K562 treated with DMSO at 1 percent for 24 hours (cell line): Measurements from ENCODE around the gene CTPS1. TPM values are rescaled to one million over a fixed set of nuclear protein-coding genes. Genes with fewer than 3 reads are reported as not detected.

Source experiments
- total RNA-seq: library from RNA; unstranded; fragments of 300-600 nt; gene quantifications from 2 replicates; pipeline ENCODE4 v1.2.3, GENCODE V29; 2022; ENCODE audit warnings: low read depth; ENCODE audit not compliant: insufficient read depth

CTPS1 gene, protein sequence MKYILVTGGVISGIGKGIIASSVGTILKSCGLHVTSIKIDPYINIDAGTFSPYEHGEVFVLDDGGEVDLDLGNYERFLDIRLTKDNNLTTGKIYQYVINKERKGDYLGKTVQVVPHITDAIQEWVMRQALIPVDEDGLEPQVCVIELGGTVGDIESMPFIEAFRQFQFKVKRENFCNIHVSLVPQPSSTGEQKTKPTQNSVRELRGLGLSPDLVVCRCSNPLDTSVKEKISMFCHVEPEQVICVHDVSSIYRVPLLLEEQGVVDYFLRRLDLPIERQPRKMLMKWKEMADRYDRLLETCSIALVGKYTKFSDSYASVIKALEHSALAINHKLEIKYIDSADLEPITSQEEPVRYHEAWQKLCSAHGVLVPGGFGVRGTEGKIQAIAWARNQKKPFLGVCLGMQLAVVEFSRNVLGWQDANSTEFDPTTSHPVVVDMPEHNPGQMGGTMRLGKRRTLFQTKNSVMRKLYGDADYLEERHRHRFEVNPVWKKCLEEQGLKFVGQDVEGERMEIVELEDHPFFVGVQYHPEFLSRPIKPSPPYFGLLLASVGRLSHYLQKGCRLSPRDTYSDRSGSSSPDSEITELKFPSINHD
- 48.4 and 50.5 TPM in 2 replicates for total RNA-seq

DNA sequence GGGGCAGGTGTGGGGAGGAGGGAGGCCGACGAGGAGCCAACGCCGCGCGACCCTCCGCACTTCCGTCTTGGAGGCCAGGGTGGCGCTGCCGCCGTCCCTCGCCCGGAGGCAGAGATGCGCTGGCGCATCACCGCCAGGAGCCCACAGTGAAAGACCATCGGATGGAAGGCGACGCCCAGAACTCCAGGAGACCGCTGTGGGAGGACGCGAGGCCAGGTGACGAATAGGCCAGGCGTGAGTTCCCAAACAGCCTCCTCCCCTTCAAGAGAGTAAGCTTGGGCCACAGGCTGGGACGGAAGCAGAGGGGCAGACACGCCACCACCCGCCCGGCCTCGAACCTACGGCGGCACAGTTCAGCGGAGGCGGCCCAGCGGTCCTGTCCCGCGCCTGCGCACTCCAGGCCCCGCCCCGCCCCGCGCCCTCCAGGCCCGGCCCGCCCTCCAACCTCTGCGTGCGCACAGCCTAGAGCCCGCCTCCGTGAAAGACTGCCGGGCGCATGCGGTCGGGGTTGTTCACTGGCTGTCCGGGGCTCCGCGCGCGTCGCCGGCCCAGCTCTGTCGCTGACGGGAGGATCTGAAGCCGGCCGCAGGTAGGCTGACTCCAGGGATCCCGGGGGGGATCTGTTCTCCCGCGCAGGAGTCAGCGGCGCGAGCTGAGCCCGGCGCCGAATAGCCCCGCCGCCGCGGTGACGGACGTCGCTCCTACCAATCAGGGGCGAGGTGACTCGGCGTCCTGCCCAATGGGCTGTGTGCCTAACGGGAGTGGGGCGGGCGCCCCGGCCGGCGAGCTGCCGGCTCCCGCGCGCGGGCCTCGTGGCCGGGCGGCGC is at the start of gene CTPS1:
CTPS1 (plus strand) TSS at position 456 of the 827 bp plus-strand sequence. CDS start 3,595 bp downstream, outside the sequence.

DNA sequence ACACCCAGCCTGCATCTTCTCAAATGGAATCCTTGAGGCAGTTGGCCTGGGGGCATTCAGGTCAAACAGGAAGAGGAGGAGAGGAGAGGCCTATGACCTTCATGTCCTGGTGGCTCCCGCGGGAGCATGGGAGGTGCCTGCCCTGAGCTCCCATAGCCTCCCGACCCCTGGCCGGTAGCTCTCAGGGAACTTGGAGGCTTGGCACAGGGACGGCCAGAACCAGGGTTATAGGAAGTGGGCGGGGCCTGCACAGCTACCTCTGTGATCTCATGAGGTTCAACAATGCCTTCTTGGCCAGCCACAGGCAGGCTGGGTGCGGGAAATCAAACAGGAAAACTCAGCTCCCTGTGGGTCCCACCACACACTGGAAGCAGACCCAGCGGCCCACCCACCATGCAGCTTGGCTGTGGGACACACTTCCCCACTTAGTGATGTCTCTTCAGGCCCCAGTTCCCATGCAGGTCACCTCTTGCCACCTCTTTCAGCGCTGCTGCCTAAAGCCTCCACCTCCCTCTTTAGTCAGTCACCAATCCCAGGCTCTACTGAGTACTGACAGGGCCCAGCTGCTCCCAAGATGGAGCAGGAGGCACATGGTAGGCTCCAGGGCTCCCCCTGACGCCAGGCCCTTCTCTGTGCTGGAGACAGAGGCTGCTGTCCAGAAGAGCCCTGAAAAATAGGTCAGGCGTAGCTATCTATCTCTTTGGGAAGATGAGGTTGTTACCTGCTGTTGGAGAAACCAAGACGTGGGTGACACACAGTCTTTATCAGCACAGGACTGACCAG is 42.2 kb downstream of the CTPS1 start, which contains the start of gene SLFNL1:
SLFNL1 (minus strand) TSS at position 200 of the 783 bp plus-strand sequence. CDS start 1,065 bp downstream, outside the sequence.

Other genes starting within 250 kb of the CTPS1 start
- gene KCNQ4, start 195.9 kb upstream of the CTPS1 start, total RNA-seq = 3.0 and 4.9 TPM in 2 replicates
- 44.5 and 47.0 TPM in 2 replicates for gene CITED4, start 117.3 kb upstream of the CTPS1 start, total RNA-seq
- 0.60 and 0.72 TPM in 2 replicates for gene SLFNL1, start 42.0 kb downstream of the CTPS1 start, total RNA-seq